ENCODE results near the gene PTPRB.

The PTPRB gene

DNA sequence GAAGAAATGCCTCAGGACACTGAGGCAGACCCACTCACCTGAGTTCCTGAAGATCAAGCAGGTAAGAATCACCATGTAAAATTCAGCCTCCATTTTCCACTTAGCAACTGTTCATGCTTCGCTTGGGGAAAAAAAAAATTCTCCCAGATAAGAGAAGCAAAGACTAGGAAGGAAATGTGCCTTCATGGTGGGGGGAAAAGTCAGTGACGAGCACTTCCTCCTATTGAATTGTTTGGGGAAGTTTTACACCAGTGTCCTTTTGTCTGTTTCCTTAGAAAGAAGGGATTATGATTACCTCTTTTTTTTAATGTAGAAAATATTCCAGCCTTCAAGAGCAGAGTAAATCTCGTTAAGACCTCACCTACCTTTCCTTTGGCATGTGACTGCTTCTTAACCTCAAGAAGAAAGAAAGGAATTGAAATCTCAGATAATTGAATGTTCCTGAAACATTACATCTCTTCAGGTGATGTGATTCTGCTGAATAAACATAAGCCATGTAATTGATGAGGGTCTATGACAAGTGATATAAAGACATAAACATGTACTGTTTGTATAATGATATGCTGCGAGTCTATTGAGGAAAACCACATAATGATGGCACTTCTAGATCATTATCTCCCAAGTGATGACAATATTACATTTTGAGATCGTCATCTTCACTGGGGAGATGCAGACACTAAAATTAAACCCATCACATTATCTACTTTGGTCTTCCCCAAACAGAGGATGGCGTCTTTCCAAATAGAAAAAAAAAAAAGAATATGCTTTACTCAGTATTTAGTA is at the start of gene PTPRB:
Gene PTPRB (minus strand): TSS at position 127 of the 783 bp plus-strand sequence. CDS start 34 bp downstream, at position 93.
- Histone ChIP-seq H3K36me3 (no peaks in the 10 kb centered on the region), H3K4me1 (no peaks in the 10 kb centered on the region), H3K27me3 (no peaks in the 10 kb centered on the region), H3K27ac (no peak within 1 kb of the TSS), H3K9me3 (no peaks in the 10 kb centered on the region), H3K4me3 (peak within 1 kb of the TSS; percentile 8)
- DNase-seq = no peak
- TF ChIP-seq, protein P1, sequence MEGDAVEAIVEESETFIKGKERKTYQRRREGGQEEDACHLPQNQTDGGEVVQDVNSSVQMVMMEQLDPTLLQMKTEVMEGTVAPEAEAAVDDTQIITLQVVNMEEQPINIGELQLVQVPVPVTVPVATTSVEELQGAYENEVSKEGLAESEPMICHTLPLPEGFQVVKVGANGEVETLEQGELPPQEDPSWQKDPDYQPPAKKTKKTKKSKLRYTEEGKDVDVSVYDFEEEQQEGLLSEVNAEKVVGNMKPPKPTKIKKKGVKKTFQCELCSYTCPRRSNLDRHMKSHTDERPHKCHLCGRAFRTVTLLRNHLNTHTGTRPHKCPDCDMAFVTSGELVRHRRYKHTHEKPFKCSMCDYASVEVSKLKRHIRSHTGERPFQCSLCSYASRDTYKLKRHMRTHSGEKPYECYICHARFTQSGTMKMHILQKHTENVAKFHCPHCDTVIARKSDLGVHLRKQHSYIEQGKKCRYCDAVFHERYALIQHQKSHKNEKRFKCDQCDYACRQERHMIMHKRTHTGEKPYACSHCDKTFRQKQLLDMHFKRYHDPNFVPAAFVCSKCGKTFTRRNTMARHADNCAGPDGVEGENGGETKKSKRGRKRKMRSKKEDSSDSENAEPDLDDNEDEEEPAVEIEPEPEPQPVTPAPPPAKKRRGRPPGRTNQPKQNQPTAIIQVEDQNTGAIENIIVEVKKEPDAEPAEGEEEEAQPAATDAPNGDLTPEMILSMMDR (IDR thresholded peaks at IDR 0.05) = no peak
- intact Hi-C loops (cut with DNase I; ENCODE audit: low total_unique reads) = no loop called here

DNA sequence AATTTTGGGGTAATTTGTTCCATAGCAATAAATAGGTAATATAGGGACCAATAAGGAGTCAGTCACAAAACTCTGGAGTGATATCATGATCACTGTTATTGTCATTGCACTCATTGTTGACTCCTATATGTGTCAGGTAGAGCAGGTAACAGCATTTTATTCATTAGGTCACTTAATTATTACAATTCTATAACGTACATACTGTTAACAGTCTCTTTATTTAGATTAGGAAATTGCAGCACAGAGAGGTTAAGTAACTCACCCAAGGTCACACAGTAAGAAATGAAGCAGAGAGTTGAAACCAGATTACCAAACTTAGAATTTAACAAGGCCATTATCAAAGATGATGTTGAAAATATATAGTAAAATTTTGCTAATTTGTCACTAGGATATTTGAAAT is 49.7 kb upstream of the PTPRB start:
- no peaks in the 10 kb centered on the region for H3K9me3 ChIP-seq
- no peak overlapping the region for H3K27ac ChIP-seq
- no peaks in the 10 kb centered on the region for H3K36me3 ChIP-seq
- TF ChIP-seq, protein P1 (IDR thresholded peaks at IDR 0.05) = no peak
- no peak overlapping the region for H3K4me3 ChIP-seq
- no peaks in the 10 kb centered on the region for H3K27me3 ChIP-seq
- intact Hi-C loops (cut with DNase I; ENCODE audit: low total_unique reads) = no loop called here
- no peak for DNase-seq
- H3K4me1 ChIP-seq = no peaks in the 10 kb centered on the region

- Histone ChIP-seq H3K27me3 (no peaks in the 10 kb centered on the region), H3K4me3 (no peak overlapping the region), H3K36me3 (no peaks in the 10 kb centered on the region), H3K9me3 (no peaks in the 10 kb centered on the region), H3K4me1 (no peaks in the 10 kb centered on the region), H3K27ac (no peak overlapping the region)
- no peak for DNase-seq
- TF ChIP-seq, protein P1 (IDR thresholded peaks at IDR 0.05) = no peak
- intact Hi-C loops (cut with DNase I; ENCODE audit: low total_unique reads) = no loop called here
Observed at GRCh38 chr12:70686299-70686698, 49.1 kb upstream of the PTPRB start.

DNA sequence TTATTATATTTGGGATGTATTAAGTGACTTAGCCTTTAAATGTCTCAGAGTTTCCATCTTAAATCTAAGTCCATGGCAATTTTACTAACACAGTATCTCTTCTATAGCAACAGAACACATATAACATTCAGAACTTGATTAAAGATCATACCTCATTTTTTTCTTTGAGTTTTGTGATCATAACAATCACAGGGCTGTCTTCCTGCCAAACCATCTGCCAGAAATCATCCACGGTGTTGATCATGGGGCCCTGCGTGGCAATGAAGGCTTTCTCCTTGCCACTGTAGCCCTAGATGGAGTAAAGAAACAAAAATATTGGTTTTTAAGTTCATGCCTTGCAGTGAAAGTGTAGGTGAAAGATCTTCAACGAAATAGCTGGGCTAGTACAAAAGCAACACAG is 46.7 kb upstream of the PTPRB start:
- H3K36me3 ChIP-seq = no peaks in the 10 kb centered on the region
- no peak overlapping the region for H3K4me3 ChIP-seq
- no peaks in the 10 kb centered on the region for H3K27me3 ChIP-seq
- intact Hi-C loops (cut with DNase I; ENCODE audit: low total_unique reads) = no loop called here
- no peak overlapping the region for H3K27ac ChIP-seq
- TF ChIP-seq, protein P1 (IDR thresholded peaks at IDR 0.05) = no peak
- H3K4me1 ChIP-seq = no peaks in the 10 kb centered on the region
- DNase-seq = no peak
- peaks cover 0 to 4% (median 0%) of the 10 kb centered on the region in 3 donors for H3K9me3 ChIP-seq

DNA sequence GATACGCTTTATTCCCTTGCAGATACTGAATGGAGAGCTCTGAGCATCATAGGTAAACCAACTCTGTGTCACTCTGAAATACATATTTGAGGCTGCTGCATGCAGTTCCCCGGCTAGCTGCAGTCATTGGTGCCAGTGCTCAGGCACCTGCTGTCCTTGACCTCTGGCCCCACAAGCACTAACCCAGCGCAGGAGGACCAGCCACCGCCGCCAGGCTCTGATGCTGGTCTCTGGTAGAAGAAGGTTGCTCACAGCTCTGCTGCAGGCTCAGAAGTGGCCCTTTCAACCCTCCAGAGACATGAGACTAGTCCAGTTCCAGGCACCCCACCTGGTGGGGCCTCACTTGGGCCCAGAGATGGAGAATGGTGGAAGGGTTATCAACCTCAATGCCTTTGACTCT is 34.5 kb upstream of the PTPRB start:
- DNase-seq = no peak
- Histone ChIP-seq H3K4me3 (no peak overlapping the region), H3K4me1 (no peaks in the 10 kb centered on the region), H3K27ac (no peak overlapping the region), H3K36me3 (no peaks in the 10 kb centered on the region), H3K27me3 (no peaks in the 10 kb centered on the region), H3K9me3 (no peaks in the 10 kb centered on the region)
- intact Hi-C loops (cut with DNase I; ENCODE audit: low total_unique reads) = no loop called here
- TF ChIP-seq, protein P1 (IDR thresholded peaks at IDR 0.05) = no peak
